ENCODE results near the gene IL21R. TPM values are rescaled to one million over a fixed set of nuclear protein-coding genes. Genes with fewer than 3 reads are reported as not detected.
"Not testable (repeated sequence)": the region's sequence is repeated elsewhere in the genome, so short reads cannot be mapped to it uniquely, and the experiment has no call there.

Gene IL21R
- total and polyA plus RNA-seq, 2 donors (not counting 3 experiments of a cell fraction or from before 2014, with no cell fraction given): 0.03 TPM; not detected in 1

DNA sequence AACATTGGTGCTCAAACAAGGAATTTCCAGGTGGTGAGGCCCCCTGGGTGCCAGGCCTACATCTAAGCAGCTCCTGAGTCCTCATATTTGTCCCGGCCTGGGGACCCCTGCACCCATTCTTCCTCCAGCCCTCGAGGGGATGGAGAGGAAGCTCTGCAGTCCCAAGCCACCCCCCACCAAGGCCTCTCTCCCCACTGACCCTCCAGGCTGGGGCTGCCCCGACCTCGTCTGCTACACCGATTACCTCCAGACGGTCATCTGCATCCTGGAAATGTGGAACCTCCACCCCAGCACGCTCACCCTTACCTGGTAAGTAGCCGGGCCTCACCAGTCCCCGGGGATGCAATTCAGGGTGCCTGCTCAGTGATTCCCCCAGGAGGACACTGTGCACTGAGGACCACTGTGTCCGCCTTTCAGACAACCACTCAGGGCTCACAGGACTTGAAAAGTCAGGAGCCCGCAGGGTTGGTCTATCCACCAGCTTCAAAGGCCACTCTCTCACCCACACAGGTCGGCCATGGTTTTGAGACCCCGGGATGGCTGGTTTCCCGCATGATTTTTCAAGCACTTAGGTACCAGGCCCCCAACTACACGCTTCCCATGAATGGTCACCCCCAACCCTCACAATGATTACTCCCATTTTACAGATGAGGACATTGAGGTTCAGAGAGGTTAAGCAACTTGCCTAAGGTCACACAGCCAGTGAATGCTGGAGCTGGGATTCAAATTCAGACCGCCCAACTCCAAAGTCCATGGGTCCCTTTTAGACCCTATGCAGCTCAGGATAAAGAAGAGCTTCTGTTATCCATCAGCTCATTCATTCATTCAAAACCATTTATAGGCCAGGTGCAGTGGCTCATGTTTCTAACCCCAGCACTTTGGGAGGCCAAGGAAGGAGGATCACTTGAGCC lies 32.4 kb downstream of the IL21R start:
- Histone ChIP-seq H4K20me1 (replicated peaks; ENCODE audit: control insufficient read depth, extremely low read depth, insufficient read depth, low read length) (no peaks in the 10 kb centered on the region), H3K27ac (ENCODE audit: insufficient read depth, low read depth, low read length) (no peak overlapping the region), H3K4me3 (replicated peaks in 1 of 3; ENCODE audit: insufficient read depth in 1 of 3, low read depth in 1 of 3, low read length in 3 of 3) (no peak overlapping the region), H3K36me3 (ENCODE audit: control insufficient read depth in 2 of 2, extremely low read depth in 1 of 2, insufficient read depth in 2 of 2, low read length in 2 of 2) (no peaks in the 10 kb centered on the region), H3K9me1 (replicated peaks; ENCODE audit: control insufficient read depth, extremely low read depth, insufficient read depth, low read length) (no peaks in the 10 kb centered on the region), H3K4me1 (ENCODE audit: control insufficient read depth, extremely low read depth, insufficient read depth, low read length) (no peaks in the 10 kb centered on the region), H3K27me3 (ENCODE audit: control insufficient read depth in 2 of 2, insufficient read depth in 2 of 2, low read length in 2 of 2) (no peaks in the 10 kb centered on the region), H3K79me2 (ENCODE audit: control insufficient read depth, insufficient read depth, low read length) (no peaks in the 10 kb centered on the region), H3K9me3 (replicated peaks; ENCODE audit: control insufficient read depth, insufficient read depth, low read length) (no peaks in the 10 kb centered on the region), H3K9ac (replicated peaks; ENCODE audit: extremely low read depth, insufficient read depth, low read length) (no peak overlapping the region), H2AFZ (ENCODE audit: low read depth, low read length) (no peak overlapping the region), H3K4me2 (ENCODE audit: insufficient read depth, low read length) (no peak overlapping the region)
- dilution Hi-C loops (cut with MboI; ENCODE audit: extremely low pct_ligation_motif_present, low sequenced_read_pairs) (no loop called here), intact Hi-C loops (cut with micrococcal nuclease) (no loop called here)
- CTCF ChIA-PET: interaction anchor here (1.1 kb wide), 1 partner anchor 263 kb away, joined by 3 read pairs; no protein-coding TSS in a partner anchor
- no peak for FAIRE-seq
- DNase-seq (ENCODE audit: low read depth, low spot score): no peak
- POLR2A ChIA-PET: no interaction called here
- TF ChIP-seq EZH2 (IDR thresholded peaks at IDR 0.05; ENCODE audit: borderline replicate concordance, low read depth, low read length, severe bottlenecking) (no peak), GATA2 (IDR thresholded peaks at IDR 0.05; ENCODE audit: insufficient read depth, insufficient read length, low read depth, low read length) (no peak), MYC (IDR thresholded peaks at IDR 0.05; ENCODE audit: low read depth, low read length) (no peak), FOS (IDR thresholded peaks at IDR 0.05; ENCODE audit: borderline replicate concordance, insufficient read depth, low read length) (no peak), POLR2AphosphoS5 (IDR thresholded peaks at IDR 0.05; ENCODE audit: insufficient read depth, low read depth, low read length) (no peak), POLR2A (IDR thresholded peaks at IDR 0.05; ENCODE audit: low read depth, low read length) (no peak), JUN (IDR thresholded peaks at IDR 0.05; ENCODE audit: borderline replicate concordance, insufficient read depth, insufficient read length, low read depth) (no peak)
- TF ChIP-seq, protein P1, sequence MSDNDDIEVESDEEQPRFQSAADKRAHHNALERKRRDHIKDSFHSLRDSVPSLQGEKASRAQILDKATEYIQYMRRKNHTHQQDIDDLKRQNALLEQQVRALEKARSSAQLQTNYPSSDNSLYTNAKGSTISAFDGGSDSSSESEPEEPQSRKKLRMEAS (IDR thresholded peaks at IDR 0.05; ENCODE audit: insufficient read depth, insufficient read length): no peak
- TF ChIP-seq, protein P2, sequence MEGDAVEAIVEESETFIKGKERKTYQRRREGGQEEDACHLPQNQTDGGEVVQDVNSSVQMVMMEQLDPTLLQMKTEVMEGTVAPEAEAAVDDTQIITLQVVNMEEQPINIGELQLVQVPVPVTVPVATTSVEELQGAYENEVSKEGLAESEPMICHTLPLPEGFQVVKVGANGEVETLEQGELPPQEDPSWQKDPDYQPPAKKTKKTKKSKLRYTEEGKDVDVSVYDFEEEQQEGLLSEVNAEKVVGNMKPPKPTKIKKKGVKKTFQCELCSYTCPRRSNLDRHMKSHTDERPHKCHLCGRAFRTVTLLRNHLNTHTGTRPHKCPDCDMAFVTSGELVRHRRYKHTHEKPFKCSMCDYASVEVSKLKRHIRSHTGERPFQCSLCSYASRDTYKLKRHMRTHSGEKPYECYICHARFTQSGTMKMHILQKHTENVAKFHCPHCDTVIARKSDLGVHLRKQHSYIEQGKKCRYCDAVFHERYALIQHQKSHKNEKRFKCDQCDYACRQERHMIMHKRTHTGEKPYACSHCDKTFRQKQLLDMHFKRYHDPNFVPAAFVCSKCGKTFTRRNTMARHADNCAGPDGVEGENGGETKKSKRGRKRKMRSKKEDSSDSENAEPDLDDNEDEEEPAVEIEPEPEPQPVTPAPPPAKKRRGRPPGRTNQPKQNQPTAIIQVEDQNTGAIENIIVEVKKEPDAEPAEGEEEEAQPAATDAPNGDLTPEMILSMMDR (IDR thresholded peaks at IDR 0.05; ENCODE audit: extremely low read depth in 1 of 2, insufficient read depth in 1 of 2, low read depth in 1 of 2, low read length in 2 of 2): no peak
- no TSS peak for BruUV-seq (replicated peaks)

DNA sequence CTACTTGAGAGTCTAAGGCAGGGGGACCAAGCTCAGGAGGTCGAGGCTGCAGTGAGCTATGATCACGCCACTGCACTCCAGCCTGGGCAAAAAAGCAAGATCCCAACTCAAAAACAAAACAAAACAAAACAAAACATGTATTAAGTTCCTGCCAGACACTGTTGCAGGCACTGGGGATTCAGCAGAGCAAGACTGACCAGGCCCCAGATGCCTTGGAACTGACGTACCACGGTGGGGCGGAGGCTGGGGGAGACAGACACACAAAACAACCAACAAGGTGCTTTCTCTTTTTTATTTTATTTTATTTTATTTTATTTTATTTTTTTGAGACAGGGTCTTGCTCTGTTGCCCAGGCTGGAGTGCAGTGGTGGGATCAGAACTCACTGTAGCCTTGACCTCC lies 33.2 kb downstream of the IL21R start:
- H3K4me2 ChIP-seq (ENCODE audit: insufficient read depth, low read length); H3K4me1 ChIP-seq (ENCODE audit: control insufficient read depth, extremely low read depth, insufficient read depth, low read length); H4K20me1 ChIP-seq (replicated peaks; ENCODE audit: control insufficient read depth, extremely low read depth, insufficient read depth, low read length); intact Hi-C loops (cut with micrococcal nuclease); H3K36me3 ChIP-seq (ENCODE audit: control insufficient read depth in 2 of 2, extremely low read depth in 1 of 2, insufficient read depth in 2 of 2, low read length in 2 of 2); H3K9me3 ChIP-seq (replicated peaks; ENCODE audit: control insufficient read depth, insufficient read depth, low read length); BruUV-seq (replicated peaks); H3K79me2 ChIP-seq (ENCODE audit: control insufficient read depth, insufficient read depth, low read length); H2AFZ ChIP-seq (ENCODE audit: low read depth, low read length); CTCF ChIA-PET; H3K9ac ChIP-seq (replicated peaks; ENCODE audit: extremely low read depth, insufficient read depth, low read length); H3K27me3 ChIP-seq (ENCODE audit: control insufficient read depth in 2 of 2, insufficient read depth in 2 of 2, low read length in 2 of 2); H3K9me1 ChIP-seq (replicated peaks; ENCODE audit: control insufficient read depth, extremely low read depth, insufficient read depth, low read length); POLR2A ChIA-PET; dilution Hi-C loops (cut with MboI; ENCODE audit: extremely low pct_ligation_motif_present, low sequenced_read_pairs); DNase-seq (ENCODE audit: low read depth, low spot score); H3K27ac ChIP-seq (ENCODE audit: insufficient read depth, low read depth, low read length); H3K4me3 ChIP-seq (replicated peaks in 1 of 3; ENCODE audit: insufficient read depth in 1 of 3, low read depth in 1 of 3, low read length in 3 of 3); FAIRE-seq: not testable (repeated sequence)
